ENCODE data around the gene ARHGDIG.

DNA sequence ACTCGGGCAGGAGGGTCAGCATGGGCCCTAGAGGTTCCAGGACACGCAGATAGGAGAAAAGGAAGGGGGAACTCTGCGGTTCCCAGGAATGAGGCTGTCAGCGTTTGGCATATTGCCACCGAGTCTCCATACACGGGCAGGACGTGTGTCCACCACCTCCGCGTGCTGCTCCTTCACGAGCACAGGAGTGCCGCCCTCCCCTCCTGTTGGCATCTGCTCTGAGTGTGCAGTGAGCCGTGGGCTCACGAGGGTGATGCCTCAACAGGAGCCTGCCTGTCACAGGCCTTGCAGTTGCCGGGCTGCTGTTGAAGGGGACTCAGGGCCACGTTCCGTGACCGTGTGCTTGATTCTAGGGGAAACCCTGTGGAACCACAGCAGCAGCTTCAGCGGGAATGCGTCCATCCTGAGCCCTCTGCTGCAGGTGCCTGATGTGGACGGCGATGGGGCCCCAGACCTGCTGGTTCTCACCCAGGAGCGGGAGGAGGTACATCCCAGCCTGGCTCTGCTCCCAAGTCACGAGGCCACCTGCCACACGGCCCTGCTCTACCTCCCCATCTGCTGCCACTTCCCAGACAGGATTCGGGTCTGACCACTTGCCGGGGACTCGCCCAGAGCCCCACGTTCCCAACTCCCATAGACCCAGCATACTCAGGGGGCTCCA is 19.2 kb upstream of the ARHGDIG start:
- TF ChIP-seq, protein P1, sequence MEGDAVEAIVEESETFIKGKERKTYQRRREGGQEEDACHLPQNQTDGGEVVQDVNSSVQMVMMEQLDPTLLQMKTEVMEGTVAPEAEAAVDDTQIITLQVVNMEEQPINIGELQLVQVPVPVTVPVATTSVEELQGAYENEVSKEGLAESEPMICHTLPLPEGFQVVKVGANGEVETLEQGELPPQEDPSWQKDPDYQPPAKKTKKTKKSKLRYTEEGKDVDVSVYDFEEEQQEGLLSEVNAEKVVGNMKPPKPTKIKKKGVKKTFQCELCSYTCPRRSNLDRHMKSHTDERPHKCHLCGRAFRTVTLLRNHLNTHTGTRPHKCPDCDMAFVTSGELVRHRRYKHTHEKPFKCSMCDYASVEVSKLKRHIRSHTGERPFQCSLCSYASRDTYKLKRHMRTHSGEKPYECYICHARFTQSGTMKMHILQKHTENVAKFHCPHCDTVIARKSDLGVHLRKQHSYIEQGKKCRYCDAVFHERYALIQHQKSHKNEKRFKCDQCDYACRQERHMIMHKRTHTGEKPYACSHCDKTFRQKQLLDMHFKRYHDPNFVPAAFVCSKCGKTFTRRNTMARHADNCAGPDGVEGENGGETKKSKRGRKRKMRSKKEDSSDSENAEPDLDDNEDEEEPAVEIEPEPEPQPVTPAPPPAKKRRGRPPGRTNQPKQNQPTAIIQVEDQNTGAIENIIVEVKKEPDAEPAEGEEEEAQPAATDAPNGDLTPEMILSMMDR (IDR thresholded peaks at IDR 0.05; ENCODE audit: low read length), result no peak
- TF ChIP-seq EZH2 (optimal IDR thresholded peaks at IDR 0.05; ENCODE audit: low read depth, low read length), result no peak

Data from MM.1S (cell line).